ENCODE measurements around the gene CETP. TPM values are rescaled to one million over a fixed set of nuclear protein-coding genes. Genes with fewer than 3 reads are reported as not detected.
"Not testable (repeated sequence)": the region's sequence is repeated elsewhere in the genome, so short reads cannot be mapped to it uniquely, and the experiment has no call there.

The CETP gene
- total RNA-seq, 1 donor from 2014 or later, result 3.0 TPM

- no peak for DNase-seq (ENCODE audit: low read depth in 2 of 2)
Observed at GRCh38 chr16:56956756-56957155, 5.0 kb upstream of the CETP start.

GRCh38 chr16:56960681-56961281 lies 969 bp upstream of the CETP start:
- peak in 1 of 2 donors; percentile 37 for DNase-seq (ENCODE audit: low read depth in 2 of 2)

GRCh38 chr16:56961386-56961785 lies 364 bp upstream of the CETP start:
- peak; percentile 51 to 59 for DNase-seq (ENCODE audit: low read depth in 2 of 2)

- peak; percentile 87 to 88 for DNase-seq (ENCODE audit: low read depth in 2 of 2)
Observed at GRCh38 chr16:56964243-56965148, 2.7 kb downstream of the CETP start.

- DNase-seq (ENCODE audit: low read depth in 2 of 2), result peak; percentile 19 to 33
Observed at GRCh38 chr16:56965149-56966092, 3.7 kb downstream of the CETP start.

- DNase-seq (ENCODE audit: low read depth in 2 of 2), result peak; percentile 36 to 37
Observed at GRCh38 chr16:56966093-56966475, 4.3 kb downstream of the CETP start.

GRCh38 chr16:56967733-56968132 lies 6.0 kb downstream of the CETP start:
- DNase-seq (ENCODE audit: low read depth in 2 of 2), result no peak

GRCh38 chr16:56969769-56970168 lies 8.0 kb downstream of the CETP start:
- no peak for DNase-seq (ENCODE audit: low read depth in 2 of 2)

- DNase-seq (ENCODE audit: low read depth in 2 of 2), result no peak
Observed at GRCh38 chr16:56970934-56971767, 9.4 kb downstream of the CETP start.

GRCh38 chr16:56971768-56972043 lies 10.0 kb downstream of the CETP start:
- DNase-seq (ENCODE audit: low read depth in 2 of 2), result no peak

- no peak for DNase-seq (ENCODE audit: low read depth in 2 of 2)
Observed at GRCh38 chr16:56972403-56973293, 10.9 kb downstream of the CETP start.

GRCh38 chr16:56973294-56973689 lies 11.5 kb downstream of the CETP start:
- DNase-seq (ENCODE audit: low read depth in 2 of 2), result no peak

GRCh38 chr16:56973899-56974298 lies 12.1 kb downstream of the CETP start:
- not testable (repeated sequence) for DNase-seq (ENCODE audit: low read depth in 2 of 2)

- DNase-seq (ENCODE audit: low read depth in 2 of 2), result no peak
Observed at GRCh38 chr16:56974549-56975300, 13.0 kb downstream of the CETP start.

GRCh38 chr16:56975714-56976113 lies 14.0 kb downstream of the CETP start:
- DNase-seq (ENCODE audit: low read depth in 2 of 2), result no peak

- DNase-seq (ENCODE audit: low read depth in 2 of 2), result no peak
Observed at GRCh38 chr16:56977216-56977615, 15.5 kb downstream of the CETP start.

- DNase-seq (ENCODE audit: low read depth in 2 of 2), result no peak
Observed at GRCh38 chr16:56977823-56978430, 16.2 kb downstream of the CETP start.

- no peak for DNase-seq (ENCODE audit: low read depth in 2 of 2)
Observed at GRCh38 chr16:56980201-56980535, 18.4 kb downstream of the CETP start.

All from lung microvascular endothelial cell (primary cell).